GM13977 (cell line): ENCODE data around the gene SNAI3.

Experiments used
- DNase-seq: peaks from one replicate; pipeline ENCODE4 v3.0.0; 2012; ENCODE audit warnings: low spot score
- in situ Hi-C: fragments of 300-500 bp; cut with MboI; formaldehyde crosslinking; loops from one replicate; pipeline ENCODE4 v1.12.0; 2022; ENCODE audit warnings: low sequenced_read_pairs, low pct_unique_long_range_greater_than_20kb, mixed read lengths, inconsistent platforms; ENCODE audit not compliant: unreplicated experiment
- TF ChIP-seq, protein P1 (sequence below): IDR thresholded peaks from 2 replicates; pipeline ENCODE4 v1.5.1; 2012; ENCODE audit warnings: mild to moderate bottlenecking, control low read depth; ENCODE audit not compliant: insufficient read depth; ENCODE audit errors: extremely low read depth, missing control alignments

SNAI3 gene

DNA sequence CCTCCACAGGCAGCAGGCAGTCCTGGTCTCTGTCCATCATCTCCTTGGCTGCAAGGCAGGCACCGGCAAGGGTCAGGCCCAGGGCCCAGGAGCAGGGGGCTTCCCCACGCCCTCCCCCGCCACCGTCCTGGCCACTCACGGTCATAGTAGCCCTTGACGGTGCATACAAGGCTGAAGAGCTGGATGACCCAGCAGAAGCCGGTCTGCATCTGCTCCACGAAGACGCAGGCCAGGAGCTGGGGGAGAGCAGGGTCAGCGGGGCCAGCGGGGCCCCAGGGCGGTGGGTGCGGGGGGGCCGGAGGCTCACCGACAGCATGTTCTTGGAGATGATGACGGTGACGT, 40.1 kb upstream of the SNAI3 start:
- TF ChIP-seq, protein P1, sequence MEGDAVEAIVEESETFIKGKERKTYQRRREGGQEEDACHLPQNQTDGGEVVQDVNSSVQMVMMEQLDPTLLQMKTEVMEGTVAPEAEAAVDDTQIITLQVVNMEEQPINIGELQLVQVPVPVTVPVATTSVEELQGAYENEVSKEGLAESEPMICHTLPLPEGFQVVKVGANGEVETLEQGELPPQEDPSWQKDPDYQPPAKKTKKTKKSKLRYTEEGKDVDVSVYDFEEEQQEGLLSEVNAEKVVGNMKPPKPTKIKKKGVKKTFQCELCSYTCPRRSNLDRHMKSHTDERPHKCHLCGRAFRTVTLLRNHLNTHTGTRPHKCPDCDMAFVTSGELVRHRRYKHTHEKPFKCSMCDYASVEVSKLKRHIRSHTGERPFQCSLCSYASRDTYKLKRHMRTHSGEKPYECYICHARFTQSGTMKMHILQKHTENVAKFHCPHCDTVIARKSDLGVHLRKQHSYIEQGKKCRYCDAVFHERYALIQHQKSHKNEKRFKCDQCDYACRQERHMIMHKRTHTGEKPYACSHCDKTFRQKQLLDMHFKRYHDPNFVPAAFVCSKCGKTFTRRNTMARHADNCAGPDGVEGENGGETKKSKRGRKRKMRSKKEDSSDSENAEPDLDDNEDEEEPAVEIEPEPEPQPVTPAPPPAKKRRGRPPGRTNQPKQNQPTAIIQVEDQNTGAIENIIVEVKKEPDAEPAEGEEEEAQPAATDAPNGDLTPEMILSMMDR, result no peak
- in situ Hi-C loops, result no loop called here
- no peak for DNase-seq

DNA sequence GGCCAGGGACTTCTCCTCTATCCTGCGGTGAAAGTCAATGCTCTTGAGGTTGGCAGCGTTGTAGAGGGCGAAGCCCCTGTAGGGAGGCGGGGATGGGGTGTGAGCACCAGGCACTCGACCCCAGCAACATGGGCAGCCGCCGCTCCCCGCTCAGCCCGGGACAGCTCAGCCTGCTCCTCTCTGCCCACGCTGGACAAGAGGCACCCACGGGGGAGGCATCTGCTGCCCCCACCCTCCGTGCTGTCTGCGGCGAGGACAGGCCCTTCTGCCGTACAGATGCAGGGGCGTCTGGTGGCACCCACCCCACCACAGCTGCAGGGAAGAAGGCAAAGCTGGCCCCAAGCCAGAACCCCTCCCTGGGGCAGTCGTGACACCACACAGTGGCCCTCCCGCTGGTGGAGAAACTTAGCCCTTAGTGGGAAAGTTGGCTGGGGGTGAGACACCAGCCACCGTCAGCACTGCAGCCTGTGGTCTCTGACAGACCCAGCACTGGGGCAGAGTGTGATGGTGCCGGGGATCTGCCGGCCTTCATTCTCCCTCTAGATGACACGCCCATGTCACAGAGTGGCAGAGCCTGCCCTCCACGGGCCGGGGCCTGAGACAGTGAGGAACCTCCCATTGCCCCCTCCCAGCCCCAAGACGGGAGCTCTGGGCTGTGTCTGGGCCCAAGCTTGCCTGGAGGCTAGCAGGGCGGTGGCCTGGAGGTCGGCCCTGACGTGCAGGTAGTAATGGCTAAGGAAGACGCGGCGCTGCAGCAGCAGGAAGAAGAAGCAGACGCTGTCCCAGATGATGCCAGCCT, 39.5 kb upstream of the SNAI3 start:
- TF ChIP-seq, protein P1, result no peak
- DNase-seq, result no peak
- in situ Hi-C loops, result no loop called here

DNA sequence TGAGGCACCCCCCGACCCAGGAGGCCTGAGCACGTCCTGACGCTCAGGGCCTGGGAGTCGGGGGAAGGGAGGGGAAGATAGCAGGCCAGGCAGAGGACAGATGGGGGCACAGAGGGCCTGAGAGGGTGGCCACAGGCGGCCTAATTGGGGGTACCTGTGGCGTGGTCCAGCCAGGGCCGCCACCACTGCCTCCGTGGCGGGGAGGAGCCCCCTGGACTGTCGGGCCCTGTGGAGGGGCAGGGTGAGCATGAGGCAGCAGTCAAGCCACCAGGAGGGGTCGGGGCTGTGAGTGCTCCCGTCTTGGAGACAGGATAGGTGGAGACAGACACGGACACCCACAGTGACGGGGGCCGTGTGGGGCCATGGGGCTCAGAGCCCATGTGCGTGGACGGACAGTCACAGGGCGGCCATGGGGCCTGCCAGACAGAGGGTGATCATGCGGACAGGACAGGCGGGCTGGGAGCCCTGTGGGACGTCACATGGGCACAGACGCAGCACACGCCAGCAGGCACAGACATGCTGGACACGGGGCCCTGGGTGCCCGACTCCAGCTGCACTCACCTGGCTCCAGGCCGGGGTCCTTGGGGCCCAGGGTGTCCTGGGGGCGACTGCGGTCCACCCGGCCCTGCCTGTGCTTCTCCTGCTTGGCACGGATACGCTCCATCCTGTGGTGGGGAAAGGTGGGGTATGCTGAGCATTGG, 38.7 kb upstream of the SNAI3 start:
- TF ChIP-seq, protein P1, result no peak
- in situ Hi-C loops, result no loop called here

DNA sequence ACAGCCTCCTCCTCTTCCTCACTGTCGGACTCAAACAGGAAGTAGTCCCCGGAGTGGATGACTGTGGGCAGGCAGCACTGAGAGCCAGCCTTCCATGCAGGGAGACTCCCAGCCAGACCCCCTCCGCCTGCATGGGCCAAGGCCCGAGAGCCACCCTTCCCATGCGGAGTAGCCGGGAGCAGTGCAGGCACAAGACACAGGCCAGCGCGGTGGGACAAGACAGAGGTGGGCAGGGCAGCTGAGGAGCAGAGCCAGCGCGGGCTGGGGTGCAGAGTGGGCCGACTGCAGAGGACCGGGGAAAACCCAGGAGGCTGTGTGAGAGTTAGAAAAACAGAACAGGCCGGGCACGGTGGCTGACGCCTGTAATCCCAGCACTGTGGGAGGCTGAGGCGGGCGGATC, 37.6 kb upstream of the SNAI3 start:
- TF ChIP-seq, protein P1, result no peak
- in situ Hi-C loops, result no loop called here
- DNase-seq, result no peak

More for the DNA sequence above, 38.7 kb upstream of the SNAI3 start:
- DNase-seq, result no peak

DNA sequence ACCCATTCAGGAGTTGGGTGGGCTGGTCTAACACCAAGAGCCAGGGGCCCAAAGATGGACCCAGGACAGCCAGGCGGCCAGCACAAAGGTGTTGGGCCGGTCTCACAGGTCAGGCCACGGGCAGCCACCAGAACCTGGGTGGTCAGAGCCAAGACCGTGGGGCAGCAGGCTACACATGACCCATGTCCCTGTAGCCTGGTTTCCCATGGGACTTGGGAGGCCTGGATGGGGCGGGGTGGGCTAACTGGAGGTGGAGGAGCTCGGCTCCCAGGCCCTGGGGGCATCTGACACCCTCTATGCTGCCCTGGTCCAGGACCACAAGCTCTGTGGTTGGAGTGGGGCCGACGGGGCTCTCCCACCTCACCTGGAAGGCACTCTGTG, 37.2 kb upstream of the SNAI3 start:
- DNase-seq, result no peak
- in situ Hi-C loops, result no loop called here
- TF ChIP-seq, protein P1, result no peak

DNA sequence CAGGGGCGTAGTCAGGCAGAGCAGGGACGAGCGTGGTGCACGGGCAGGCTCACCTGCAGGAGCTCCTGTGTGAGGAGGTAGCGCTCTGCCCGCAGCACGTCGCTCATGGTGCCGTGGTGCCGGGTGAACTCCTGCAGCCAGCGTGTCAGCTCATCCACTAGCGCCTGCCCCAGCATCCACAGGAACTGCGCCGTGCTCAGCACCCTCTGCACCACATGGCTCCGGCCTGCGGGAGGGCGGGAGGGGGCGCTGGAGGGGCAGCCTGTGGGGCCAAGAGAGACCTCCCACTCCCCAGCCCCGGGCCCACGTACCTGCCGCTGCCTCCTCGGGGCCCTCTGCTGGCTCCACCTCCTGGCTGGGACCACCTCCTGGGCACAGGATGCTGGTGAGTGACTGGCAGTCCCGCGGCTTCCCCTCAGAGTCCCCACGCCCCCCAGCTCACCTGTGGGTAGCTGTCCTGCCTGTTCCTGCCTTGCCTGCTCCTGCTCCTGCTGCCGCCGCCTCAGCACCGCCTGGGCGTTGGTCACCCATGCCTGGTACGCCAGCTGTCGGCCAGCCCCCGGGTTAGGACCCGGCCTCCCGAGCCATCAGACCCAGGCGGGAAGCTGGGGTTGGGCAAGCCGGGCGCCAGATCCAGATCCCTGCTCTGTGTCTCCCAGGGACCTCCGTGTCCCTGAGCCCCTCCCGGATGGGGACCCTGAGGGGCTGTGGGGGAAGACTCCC, 36.6 kb upstream of the SNAI3 start:
- DNase-seq, result no peak
- in situ Hi-C loops, result no loop called here
- TF ChIP-seq, protein P1, result no peak
